ENCODE measurements around the gene PELI2. TPM values are rescaled to one million over a fixed set of nuclear protein-coding genes. Genes with fewer than 3 reads are reported as not detected.

PELI2 gene
- total and polyA plus RNA-seq, 2 of the 4 experiments (the other 2 are of a cell fraction), result 6.0 to 36.7 TPM

GRCh38 chr14:56212521-56212920 lies 94.3 kb downstream of the PELI2 start:
- Histone ChIP-seq H3K79me1 (ENCODE audit: low read depth in 1 of 2, low read length in 2 of 2) (peaks cover 18 to 40% of the 10 kb centered on the region in 2 experiments; a peak in 3 of 4 replicates), H2AK9ac (replicated peaks; ENCODE audit: low read depth, low read length, poor library complexity) (no peak overlapping the region), H3K27me3 (ENCODE audit: control insufficient read depth, insufficient read depth, low read length) (no peaks in the 10 kb centered on the region), H2AK5ac (ENCODE audit: low read depth, low read length) (no peak overlapping the region), H4K5ac (ENCODE audit: low read depth, low read length) (no peak overlapping the region), H2BK20ac (ENCODE audit: low read depth, low read length) (no peak overlapping the region), H3K4me1 (ENCODE audit: control insufficient read depth, insufficient read depth, low read length) (peaks cover 10% of the 10 kb centered on the region), H2BK15ac (ENCODE audit: low read depth, low read length) (no peak overlapping the region), H4K20me1 (ENCODE audit: insufficient read depth, low read length) (peaks cover 2% of the 10 kb centered on the region; the same call in 1 of the 2 replicates), H4K8ac (ENCODE audit: low read depth in 2 of 2, low read length in 2 of 2) (no peak overlapping the region), H3K4me2 (ENCODE audit: low read depth, low read length) (no peak overlapping the region), H3K9ac (ENCODE audit: low read depth, low read length) (no peak overlapping the region), H3K23ac (ENCODE audit: low read depth, low read length) (no peak overlapping the region), H3K14ac (replicated peaks; ENCODE audit: low read depth, low read length) (no peak overlapping the region), H2BK120ac (ENCODE audit: low read depth, low read length) (no peak overlapping the region), H3K56ac (ENCODE audit: extremely low read depth, insufficient read depth, low read length) (no peak overlapping the region), H3K27ac (ENCODE audit: insufficient read depth, low read length) (no peak overlapping the region), H3K9me3 (ENCODE audit: control insufficient read depth, insufficient read depth, low read length) (no peaks in the 10 kb centered on the region), H3K4me3 (ENCODE audit: insufficient read depth, low read depth, low read length) (no peak overlapping the region), H3K18ac (ENCODE audit: low read depth, low read length) (no peak overlapping the region), H3K36me3 (ENCODE audit: control insufficient read depth, insufficient read depth, low read length) (no peaks in the 10 kb centered on the region), H3K4ac (ENCODE audit: low read depth, low read length) (no peak overlapping the region), H2AFZ (replicated peaks; ENCODE audit: low read length, poor library complexity) (no peak overlapping the region), H3K9me1 (ENCODE audit: insufficient read depth, low read length) (peaks cover 7% of the 10 kb centered on the region; the same call in 1 of the 2 replicates), H2BK5ac (ENCODE audit: low read depth, low read length, poor library complexity, severe bottlenecking) (no peak overlapping the region), H4K91ac (ENCODE audit: insufficient read depth, low read depth, low read length) (no peak overlapping the region)
- no CpG with 5 or more reads among the region's 2 CpGs for WGBS, 2 experiments (ENCODE audit: extremely low coverage in 2 of 2, insufficient read length in 1 of 2)
- ATAC-seq (ENCODE audit: low read depth) (no peak), DNase-seq (no peak)
- TF ChIP-seq CEBPB (IDR thresholded peaks at IDR 0.05; ENCODE audit: low read depth, low read length), result no peak
- no peak for TF ChIP-seq MAFK (IDR thresholded peaks at IDR 0.05; ENCODE audit: low read depth, low read length)
- no peak for TF ChIP-seq USF2 (IDR thresholded peaks at IDR 0.05; ENCODE audit: low read depth, low read length)
- TF ChIP-seq RCOR1 (IDR thresholded peaks at IDR 0.05; ENCODE audit: insufficient replicate concordance, low read length), result no peak
- no peak for TF ChIP-seq BHLHE40 (IDR thresholded peaks at IDR 0.05; ENCODE audit: low read depth, low read length)
- no peak for TF ChIP-seq RFX5 (IDR thresholded peaks at IDR 0.05; ENCODE audit: low read depth, low read length)
- TF ChIP-seq RAD21 (IDR thresholded peaks at IDR 0.05; ENCODE audit: low read length), result no peak
- TF ChIP-seq NFE2L2 (IDR thresholded peaks at IDR 0.05; ENCODE audit: low read depth, low read length), result no peak
- no peak for TF ChIP-seq CHD1 (IDR thresholded peaks at IDR 0.05; ENCODE audit: low read depth, low read length)
- BruUV-seq (replicated peaks), result no TSS peak
- POLR2A ChIA-PET (ENCODE audit: unreplicated experiment), result no interaction called here
- dilution Hi-C loops (cut with HindIII; ENCODE audit: low sequenced_read_pairs, unreplicated experiment), result no loop called here
- in situ Hi-C loops (cut with MboI; ENCODE audit: low sequenced_read_pairs), result no loop called here
- intact Hi-C loops (cut with micrococcal nuclease), result no loop called here
- CTCF ChIA-PET, result interaction anchor here (0.5 kb wide), 1 partner anchor 1618 kb away, joined by 4 read pairs; no protein-coding TSS in a partner anchor
